Astrocyte (in vitro differentiated cells and primary cell): Measurements from ENCODE around the gene STK39. TPM values are rescaled to one million over a fixed set of nuclear protein-coding genes. Genes with fewer than 3 reads are reported as not detected.

ENCODE experiments used
- DNase-seq: peaks from one replicate; pipeline ENCODE4 v3.0.0-alpha.2; 2010; ENCODE audit warnings: low read depth
- FAIRE-seq: peaks from 2 replicates; lab custom pipeline; 2011; peaks lifted over from hg19 to GRCh38; lab: Jason Lieb, UNC
- H2AFZ ChIP-seq: 2 replicates; pipeline ENCODE4 v1.6.0; 2012; ENCODE audit warnings: low read depth, low read length, inconsistent platforms
- H3K27ac ChIP-seq: 2 replicates; pipeline ENCODE4 v1.5.1; 2011; ENCODE audit warnings: low read depth, low read length, inconsistent platforms
- H3K27me3 ChIP-seq: 2 replicates; pipeline ENCODE4 v1.6.0; 2011; ENCODE audit warnings: low read length, inconsistent platforms; ENCODE audit not compliant: insufficient read depth
- H3K36me3 ChIP-seq: 2 replicates; pipeline ENCODE4 v1.5.1; 2011; ENCODE audit warnings: low read length, inconsistent platforms; ENCODE audit not compliant: insufficient read depth
- H3K4me1 ChIP-seq: 2 replicates; pipeline ENCODE4 v1.5.1; 2011; ENCODE audit warnings: low read length, inconsistent platforms; ENCODE audit not compliant: insufficient read depth
- H3K4me2 ChIP-seq: 2 replicates; pipeline ENCODE4 v1.6.0; 2012; ENCODE audit warnings: low read length, inconsistent platforms
- H3K4me3 ChIP-seq: 2 replicates; pipeline ENCODE4 v1.5.1; 2011; ENCODE audit warnings: low read depth, mild to moderate bottlenecking, low read length, inconsistent platforms; ENCODE audit not compliant: insufficient read depth
- H3K79me2 ChIP-seq: 2 replicates; pipeline ENCODE4 v1.6.0; 2012; ENCODE audit warnings: mild to moderate bottlenecking, low read length, inconsistent platforms; ENCODE audit not compliant: insufficient read depth
- H3K9ac ChIP-seq: 2 replicates; pipeline ENCODE4 v1.6.0; 2012; ENCODE audit warnings: mild to moderate bottlenecking, low read length, inconsistent platforms
- H3K9me3 ChIP-seq: 2 replicates; pipeline ENCODE4 v1.5.1; 2012; ENCODE audit warnings: low read depth, mild to moderate bottlenecking, low read length, inconsistent platforms; ENCODE audit not compliant: insufficient read depth
- H4K20me1 ChIP-seq: 2 replicates; pipeline ENCODE4 v1.6.0; 2012; ENCODE audit warnings: low read length, inconsistent platforms; ENCODE audit not compliant: insufficient read depth
- H3K27ac Mint-ChIP-seq: one replicate; pipeline ENCODE4 v1.8.0; 2021; ENCODE audit warnings: mild to moderate bottlenecking, mixed read lengths; ENCODE audit not compliant: unreplicated experiment
- H3K27me3 Mint-ChIP-seq: one replicate; pipeline ENCODE4 v1.8.0; 2021; ENCODE audit warnings: low read depth, mixed read lengths; ENCODE audit not compliant: unreplicated experiment
- H3K36me3 Mint-ChIP-seq: one replicate; pipeline ENCODE4 v1.8.0; 2021; ENCODE audit warnings: low read depth, mixed read lengths; ENCODE audit not compliant: unreplicated experiment
- H3K4me1 Mint-ChIP-seq: one replicate; pipeline ENCODE4 v1.8.0; 2021; ENCODE audit warnings: low read depth, mixed read lengths; ENCODE audit not compliant: unreplicated experiment
- H3K4me3 Mint-ChIP-seq: one replicate; pipeline ENCODE4 v1.8.0; 2021; ENCODE audit warnings: mild to moderate bottlenecking, moderate library complexity, mixed read lengths; ENCODE audit not compliant: unreplicated experiment
- H3K9me3 Mint-ChIP-seq: one replicate; pipeline ENCODE4 v1.8.0; 2021; ENCODE audit warnings: mild to moderate bottlenecking, mixed read lengths; ENCODE audit not compliant: unreplicated experiment
- EZH2 ChIP-seq: IDR thresholded peaks from 2 replicates; pipeline ENCODE4 v1.6.1; 2012; ENCODE audit warnings: mild to moderate bottlenecking, low read length, inconsistent platforms; ENCODE audit not compliant: insufficient read depth
- total RNA-seq: library from RNA; stranded (reverse); gene quantifications from 2 replicates; pipeline ENCODE4 v1.2.1, GENCODE V29; 2021
- TF ChIP-seq, protein P1 (sequence below): IDR thresholded peaks from 2 replicates; pipeline ENCODE4 v1.5.1; 2011; ENCODE audit warnings: low read depth, mild to moderate bottlenecking, inconsistent platforms, low read length, moderate library complexity; ENCODE audit not compliant: insufficient read depth

Gene STK39
- total RNA-seq, 1 donor from 2014 or later, result 23.4 TPM

DNA sequence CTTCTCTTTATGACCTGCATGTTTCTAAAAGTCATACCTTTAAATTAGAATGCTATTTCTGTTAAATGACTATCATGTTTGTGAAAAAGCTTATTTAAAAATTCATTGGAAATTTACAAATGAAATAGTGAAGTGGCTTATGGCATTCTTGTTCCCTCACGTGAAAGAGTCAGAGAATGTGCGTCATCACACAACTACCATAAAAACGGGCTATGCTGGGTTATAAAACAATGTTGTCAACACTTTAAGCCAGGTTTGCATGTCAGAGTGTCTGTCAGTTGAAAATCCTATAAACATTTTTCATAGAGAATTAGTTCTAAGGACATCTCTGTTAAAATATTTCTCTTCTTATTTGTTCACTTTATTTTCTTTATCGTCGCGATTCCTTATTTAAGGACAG is 42.5 kb upstream of the STK39 start:
- Mint-ChIP-seq H3K4me1 (no peaks in the 10 kb centered on the region), H3K27ac (no peak overlapping the region), H3K27me3 (no peaks in the 10 kb centered on the region), H3K36me3 (no peaks in the 10 kb centered on the region), H3K9me3 (peaks cover 4% of the 10 kb centered on the region), H3K4me3 (no peak overlapping the region)
- TF ChIP-seq EZH2, result no peak
- TF ChIP-seq, protein P1, sequence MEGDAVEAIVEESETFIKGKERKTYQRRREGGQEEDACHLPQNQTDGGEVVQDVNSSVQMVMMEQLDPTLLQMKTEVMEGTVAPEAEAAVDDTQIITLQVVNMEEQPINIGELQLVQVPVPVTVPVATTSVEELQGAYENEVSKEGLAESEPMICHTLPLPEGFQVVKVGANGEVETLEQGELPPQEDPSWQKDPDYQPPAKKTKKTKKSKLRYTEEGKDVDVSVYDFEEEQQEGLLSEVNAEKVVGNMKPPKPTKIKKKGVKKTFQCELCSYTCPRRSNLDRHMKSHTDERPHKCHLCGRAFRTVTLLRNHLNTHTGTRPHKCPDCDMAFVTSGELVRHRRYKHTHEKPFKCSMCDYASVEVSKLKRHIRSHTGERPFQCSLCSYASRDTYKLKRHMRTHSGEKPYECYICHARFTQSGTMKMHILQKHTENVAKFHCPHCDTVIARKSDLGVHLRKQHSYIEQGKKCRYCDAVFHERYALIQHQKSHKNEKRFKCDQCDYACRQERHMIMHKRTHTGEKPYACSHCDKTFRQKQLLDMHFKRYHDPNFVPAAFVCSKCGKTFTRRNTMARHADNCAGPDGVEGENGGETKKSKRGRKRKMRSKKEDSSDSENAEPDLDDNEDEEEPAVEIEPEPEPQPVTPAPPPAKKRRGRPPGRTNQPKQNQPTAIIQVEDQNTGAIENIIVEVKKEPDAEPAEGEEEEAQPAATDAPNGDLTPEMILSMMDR, result no peak
- H3K9ac ChIP-seq, result no peak overlapping the region
- H4K20me1 ChIP-seq, result no peaks in the 10 kb centered on the region
- DNase-seq (no peak), FAIRE-seq (no peak)
- no peak overlapping the region for H2AFZ ChIP-seq
- H3K4me1 ChIP-seq, result no peaks in the 10 kb centered on the region
- no peak overlapping the region for H3K4me2 ChIP-seq
- H3K36me3 ChIP-seq, result no peaks in the 10 kb centered on the region
- H3K27me3 ChIP-seq, result no peaks in the 10 kb centered on the region
- no peak overlapping the region for H3K27ac ChIP-seq
- no peaks in the 10 kb centered on the region for H3K79me2 ChIP-seq
- no peaks in the 10 kb centered on the region for H3K9me3 ChIP-seq
- no peak overlapping the region for H3K4me3 ChIP-seq

DNA sequence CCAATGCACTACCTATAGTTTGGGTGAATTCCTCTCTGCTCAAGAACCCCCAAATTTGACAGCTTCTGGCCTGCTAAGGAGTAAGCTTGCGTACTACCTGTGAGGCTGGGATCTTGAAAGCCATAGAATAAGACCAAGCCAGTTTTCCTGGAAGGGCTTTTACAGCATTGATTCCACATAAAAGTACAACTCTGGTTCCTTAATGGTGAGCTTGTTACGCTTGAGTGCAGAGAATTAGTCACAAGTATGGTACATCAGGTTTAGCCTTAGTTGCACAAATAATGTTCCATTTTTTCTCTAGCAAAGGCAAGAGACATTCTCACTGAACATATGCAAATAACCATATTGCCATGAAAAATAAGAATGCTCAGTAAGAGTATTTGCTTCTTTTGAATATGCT is 39.1 kb upstream of the STK39 start:
- Histone ChIP-seq H3K9ac (no peak overlapping the region), H3K4me1 (no peaks in the 10 kb centered on the region), H3K36me3 (no peaks in the 10 kb centered on the region), H3K4me3 (no peak overlapping the region), H3K79me2 (no peaks in the 10 kb centered on the region), H3K4me2 (no peak overlapping the region), H4K20me1 (no peaks in the 10 kb centered on the region), H3K9me3 (no peaks in the 10 kb centered on the region), H2AFZ (no peak overlapping the region), H3K27me3 (no peaks in the 10 kb centered on the region), H3K27ac (no peak overlapping the region)
- Mint-ChIP-seq H3K36me3 (no peaks in the 10 kb centered on the region), H3K9me3 (no peaks in the 10 kb centered on the region), H3K27ac (no peak overlapping the region), H3K4me3 (no peak overlapping the region), H3K4me1 (no peaks in the 10 kb centered on the region), H3K27me3 (peaks cover 4% of the 10 kb centered on the region)
- no peak for DNase-seq
- no peak for FAIRE-seq
- TF ChIP-seq, protein P1, result no peak
- no peak for TF ChIP-seq EZH2

GRCh38 chr2:168278424-168278888 is 31.1 kb upstream of the STK39 start:
- H3K27ac Mint-ChIP-seq, result no peak overlapping the region
- H3K36me3 ChIP-seq, result no peaks in the 10 kb centered on the region
- H3K27ac ChIP-seq, result no peak overlapping the region
- no peak overlapping the region for H3K4me3 ChIP-seq
- H3K79me2 ChIP-seq, result no peaks in the 10 kb centered on the region
- H3K9me3 ChIP-seq, result no peaks in the 10 kb centered on the region
- peak; percentile 83 for DNase-seq
- no peak overlapping the region for H3K4me3 Mint-ChIP-seq
- no peaks in the 10 kb centered on the region for H4K20me1 ChIP-seq
- no peaks in the 10 kb centered on the region for H3K27me3 Mint-ChIP-seq
- no peaks in the 10 kb centered on the region for H3K9me3 Mint-ChIP-seq
- TF ChIP-seq, protein P1, result no peak
- no peak for TF ChIP-seq EZH2
- H3K4me1 ChIP-seq, result no peaks in the 10 kb centered on the region
- no peaks in the 10 kb centered on the region for H3K27me3 ChIP-seq
- peak overlapping the region; percentile 21 for H3K4me2 ChIP-seq
- no peak for FAIRE-seq
- H2AFZ ChIP-seq, result no peak overlapping the region
- H3K36me3 Mint-ChIP-seq, result no peaks in the 10 kb centered on the region
- H3K4me1 Mint-ChIP-seq, result peaks cover 2% of the 10 kb centered on the region
- no peak overlapping the region for H3K9ac ChIP-seq
